ENCODE measurements around the gene TMPRSS13. TPM values are rescaled to one million over a fixed set of nuclear protein-coding genes. Genes with fewer than 3 reads are reported as not detected.

TMPRSS13 gene
- total RNA-seq, 1 donor from 2014 or later, result 0.25 TPM

Other genes starting within 250 kb of the TMPRSS13 start
- gene DSCAML1, start 132.2 kb downstream of the TMPRSS13 start, total RNA-seq, result 9.1 TPM
- gene FXYD2, start 104.7 kb downstream of the TMPRSS13 start, total RNA-seq, result 0.49 TPM
- gene FXYD6, start 52.7 kb downstream of the TMPRSS13 start, total RNA-seq, result 149 TPM
- gene IL10RA, start 57.0 kb upstream of the TMPRSS13 start, total RNA-seq, result 1.2 TPM
- 0.74 TPM for gene TMPRSS4, start 147.7 kb upstream of the TMPRSS13 start, total RNA-seq
- not detected for gene SMIM35, start 157.6 kb upstream of the TMPRSS13 start, total RNA-seq
- 6.4 TPM for gene SCN4B, start 223.4 kb upstream of the TMPRSS13 start, total RNA-seq
- 3.0 TPM for gene SCN2B, start 247.2 kb upstream of the TMPRSS13 start, total RNA-seq